Esophagus squamous epithelium (tissue), 5 donors: ENCODE data around the gene IBA57. TPM values are rescaled to one million over a fixed set of nuclear protein-coding genes. Genes with fewer than 3 reads are reported as not detected.

Source experiments
- DNase-seq: peaks from one replicate; lab custom pipeline; 2025; lab: John Stamatoyannopoulos, UW
- H3K27ac ChIP-seq, 4 donors: fragments of 200-600 bp; sonication (generic); one replicate each; pipeline ENCODE4 v1.5.1; 2016 to 2019; ENCODE audit warnings: mild to moderate bottlenecking in 1 of 4
- H3K27me3 ChIP-seq, 4 donors: fragments of 200-600 bp; sonication (generic); 1 replicate in 3 of 4; 2 replicates in 1 of 4; pipeline versions ENCODE4 v1.5.1 to v1.6.0; 2017 to 2021; ENCODE audit warnings: antibody characterized with exemption in 1 of 4
- H3K36me3 ChIP-seq, 3 donors: fragments of 200-600 bp; sonication (generic); one replicate each; pipeline ENCODE4 v1.5.1; 2016 to 2019
- H3K4me1 ChIP-seq, 3 donors: fragments of 200-600 bp; sonication (generic); one replicate each; pipeline ENCODE4 v1.5.1; 2017 to 2019
- H3K4me3 ChIP-seq, 4 donors: fragments of 200-600 bp; sonication (generic); 1 replicate in 3 of 4; 2 replicates in 1 of 4; pipeline ENCODE4 v1.5.1; 2016 to 2019; ENCODE audit warnings: mild to moderate bottlenecking in 2 of 4, moderate library complexity in 1 of 4
- H3K9me3 ChIP-seq, 3 donors: fragments of 200-600 bp; sonication (generic); one replicate each; pipeline ENCODE4 v1.5.1; 2016 to 2019
- CTCF ChIP-seq, 6 experiments: fragments of 450-650 bp in 4 of 6; fragments of 200-600 bp in 2 of 6; sonication (generic) in 2 of 6; IDR thresholded peaks; one replicate each; pipeline ENCODE4 v1.5.1; 2016 to 2019; ENCODE audit warnings: antibody characterized with exemption in 6 of 6, mild to moderate bottlenecking in 4 of 6, moderate library complexity in 4 of 6
- POLR2A ChIP-seq, 4 donors: fragments of 450-650 bp; IDR thresholded peaks; one replicate each; pipeline ENCODE4 v1.6.1; 2017; ENCODE audit warnings: antibody characterized with exemption in 4 of 4, mild to moderate bottlenecking in 4 of 4, moderate library complexity in 3 of 4
- WGBS, 2 donors: methylation state at CpG; one replicate each; pipeline ENCODE4 v1.1.5; 2018; 5-methylcytosine and 5-hydroxymethylcytosine counted together
- intact Hi-C: fragments of 100-400 bp; cut with DNase I; formaldehyde crosslinking; loops from one replicate; pipeline ENCODE4 v1.15.0; 2022
- total RNA-seq, 4 donors: library from RNA; depleted of rRNA; stranded (reverse); fragments of >200 nt; gene quantifications; one replicate each; pipeline ENCODE4 v1.1.0, GENCODE V29; 2016
- donor health status: DM: yes; HTN: yes; CAD: no.

IBA57 gene
- total RNA-seq, 4 donors from 2014 or later: 4.8 to 9.1 (median 5.7) TPM

GRCh38 chr1:228190182-228190581 lies 24.6 kb downstream of the IBA57 start:
- no peak for DNase-seq
- peaks cover 0 to 7% (median 0%) of the 10 kb centered on the region in 3 donors for H3K36me3 ChIP-seq
- H3K4me3 ChIP-seq: no peak overlapping the region
- no peaks in the 10 kb centered on the region for H3K4me1 ChIP-seq
- TF ChIP-seq POLR2A (IDR thresholded peaks at IDR 0.05): no peak
- TF ChIP-seq CTCF (IDR thresholded peaks at IDR 0.05): no peak
- H3K9me3 ChIP-seq: peaks cover 0 to 4% (median 0%) of the 10 kb centered on the region in 3 donors
- H3K27ac ChIP-seq: no peak overlapping the region
- H3K27me3 ChIP-seq: no peaks in the 10 kb centered on the region
- WGBS, 2 donors: 83 to 96% methylated on average over 2 to 4 of the region's 14 CpGs
- intact Hi-C loops: no loop called here

- DNase-seq: no peak
- Histone ChIP-seq H3K36me3 (peaks cover 0 to 7% (median 0%) of the 10 kb centered on the region in 3 donors), H3K27ac (no peak overlapping the region), H3K27me3 (no peaks in the 10 kb centered on the region), H3K4me3 (no peak overlapping the region), H3K9me3 (peaks cover 0 to 4% (median 0%) of the 10 kb centered on the region in 3 donors), H3K4me1 (no peaks in the 10 kb centered on the region)
- WGBS, 2 donors: 85 to 89% methylated on average over 4 to 5 of the region's 5 CpGs
- intact Hi-C loops: no loop called here
- no peak for TF ChIP-seq POLR2A (IDR thresholded peaks at IDR 0.05)
Observed at GRCh38 chr1:228190778-228191177, 25.2 kb downstream of the IBA57 start.

GRCh38 chr1:228194436-228194835 lies 28.8 kb downstream of the IBA57 start:
- Histone ChIP-seq H3K27ac (no peak overlapping the region), H3K9me3 (peaks cover 0 to 14% (median 11%) of the 10 kb centered on the region in 3 donors), H3K36me3 (peaks cover 0 to 7% (median 0%) of the 10 kb centered on the region in 3 donors), H3K4me1 (no peaks in the 10 kb centered on the region), H3K27me3 (no peaks in the 10 kb centered on the region), H3K4me3 (no peak overlapping the region)
- TF ChIP-seq POLR2A (IDR thresholded peaks at IDR 0.05) (no peak), CTCF (IDR thresholded peaks at IDR 0.05) (no peak)
- intact Hi-C loops: no loop called here
- DNase-seq: no peak
- WGBS, 2 donors: 81 to 84% methylated on average over 2 to 3 of the region's 3 CpGs

- peaks cover 0 to 7% (median 0%) of the 10 kb centered on the region in 3 donors for H3K36me3 ChIP-seq
- TF ChIP-seq POLR2A (IDR thresholded peaks at IDR 0.05): no peak
- no peak for TF ChIP-seq CTCF (IDR thresholded peaks at IDR 0.05)
- no peak overlapping the region for H3K27ac ChIP-seq
- no peak overlapping the region for H3K4me3 ChIP-seq
- H3K9me3 ChIP-seq: peaks cover 0 to 21% (median 18%) of the 10 kb centered on the region in 3 donors
- no peaks in the 10 kb centered on the region for H3K27me3 ChIP-seq
- WGBS, 2 donors: 90 to 93% methylated on average over 8 of the region's 8 CpGs
- H3K4me1 ChIP-seq: no peaks in the 10 kb centered on the region
- DNase-seq: no peak
- intact Hi-C loops: no loop called here
Observed at GRCh38 chr1:228194921-228195812, 29.6 kb downstream of the IBA57 start.

- Histone ChIP-seq H3K4me1 (no peaks in the 10 kb centered on the region), H3K4me3 (no peak overlapping the region), H3K36me3 (peaks cover 0 to 7% (median 0%) of the 10 kb centered on the region in 3 donors), H3K9me3 (peaks cover 0 to 26% (median 18%) of the 10 kb centered on the region in 3 donors), H3K27me3 (no peaks in the 10 kb centered on the region), H3K27ac (no peak overlapping the region)
- intact Hi-C loops: no loop called here
- WGBS, 2 donors: 92 to 96% methylated on average over 4 of the region's 4 CpGs
- TF ChIP-seq POLR2A (IDR thresholded peaks at IDR 0.05) (no peak), CTCF (IDR thresholded peaks at IDR 0.05) (no peak)
- no peak for DNase-seq
Observed at GRCh38 chr1:228197555-228198147, 32.0 kb downstream of the IBA57 start.
